Activated naive CD4-positive, alpha-beta T cell treated with anti-CD3 and anti-CD28 coated beads, Interleukin-2, amount 50 U/mL, for 24 hours (primary cell): Measurements from ENCODE around the gene GOT1.

ENCODE experiments used
- H3K27ac Mint-ChIP-seq: one replicate; pipeline ENCODE4 v1.8.0; 2021; ENCODE audit warnings: mild to moderate bottlenecking, mixed read lengths
- H3K27me3 Mint-ChIP-seq: one replicate; pipeline ENCODE4 v1.8.0; 2021; ENCODE audit warnings: mixed read lengths
- H3K36me3 Mint-ChIP-seq: one replicate; pipeline ENCODE4 v1.8.0; 2021; ENCODE audit warnings: mixed read lengths
- H3K4me1 Mint-ChIP-seq: one replicate; pipeline ENCODE4 v1.8.0; 2021; ENCODE audit warnings: mixed read lengths
- H3K4me3 Mint-ChIP-seq: one replicate; pipeline ENCODE4 v1.8.0; 2021; ENCODE audit warnings: mild to moderate bottlenecking, mixed read lengths
- H3K9me3 Mint-ChIP-seq: one replicate; pipeline ENCODE4 v1.8.0; 2021; ENCODE audit warnings: mixed read lengths

Gene GOT1

DNA sequence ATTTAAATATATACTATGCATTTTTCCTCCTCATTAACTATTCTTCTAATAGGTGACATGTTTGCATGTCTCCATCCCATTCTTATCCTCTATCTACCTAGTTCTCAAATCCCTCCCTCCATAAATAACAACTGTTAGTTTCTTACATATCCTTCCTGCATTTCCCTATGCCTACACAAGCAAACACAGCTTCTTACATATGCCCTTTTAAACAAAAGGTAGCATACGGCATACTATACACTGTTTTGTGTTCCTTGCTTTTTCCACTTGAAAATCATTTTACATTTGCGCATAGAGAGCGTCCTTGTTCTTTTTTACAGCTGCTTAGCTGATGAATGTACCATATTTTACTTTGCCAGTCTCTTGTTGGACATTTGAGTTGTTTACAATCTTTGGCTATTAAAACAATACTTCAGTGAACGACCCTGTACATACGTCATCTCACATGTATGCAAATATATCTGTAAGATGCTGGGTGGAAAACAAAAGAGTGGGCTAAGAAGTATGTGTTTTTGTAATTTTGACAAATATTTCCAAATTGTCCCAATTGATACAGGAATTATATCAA is 7.8 kb downstream of the GOT1 start:
- peaks cover 8% of the 10 kb centered on the region for H3K4me1 Mint-ChIP-seq
- peaks cover 35% of the 10 kb centered on the region for H3K36me3 Mint-ChIP-seq
- no peak overlapping the region for H3K27ac Mint-ChIP-seq
- no peaks in the 10 kb centered on the region for H3K9me3 Mint-ChIP-seq
- H3K27me3 Mint-ChIP-seq = no peaks in the 10 kb centered on the region
- no peak overlapping the region for H3K4me3 Mint-ChIP-seq

DNA sequence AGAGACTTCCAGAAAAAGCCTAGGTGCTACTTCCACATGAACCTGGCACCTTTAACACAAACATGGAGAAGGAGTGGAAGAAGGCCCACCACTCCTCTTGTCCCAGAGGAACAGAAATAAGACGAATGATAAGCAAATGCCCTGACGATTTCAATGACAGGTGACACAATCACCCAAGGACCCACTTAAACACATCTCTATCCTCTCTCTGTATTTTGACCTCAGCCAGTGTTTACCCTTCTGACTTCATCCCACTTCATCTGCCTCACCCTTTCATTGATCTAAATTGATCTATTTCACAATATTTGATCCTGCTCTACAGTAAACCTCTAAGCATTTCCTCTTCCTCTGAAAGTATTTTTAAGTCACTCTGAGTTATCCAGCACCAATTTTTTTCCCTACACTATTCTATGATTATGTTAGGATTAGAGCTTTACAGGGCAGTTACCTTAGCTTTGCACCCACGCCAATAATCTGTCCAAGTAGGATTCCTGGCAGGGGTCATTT is 9.1 kb downstream of the GOT1 start:
- Mint-ChIP-seq H3K9me3 (no peaks in the 10 kb centered on the region), H3K4me3 (no peak overlapping the region), H3K36me3 (peaks cover 40% of the 10 kb centered on the region), H3K4me1 (peaks cover 4% of the 10 kb centered on the region), H3K27me3 (no peaks in the 10 kb centered on the region), H3K27ac (no peak overlapping the region)

DNA sequence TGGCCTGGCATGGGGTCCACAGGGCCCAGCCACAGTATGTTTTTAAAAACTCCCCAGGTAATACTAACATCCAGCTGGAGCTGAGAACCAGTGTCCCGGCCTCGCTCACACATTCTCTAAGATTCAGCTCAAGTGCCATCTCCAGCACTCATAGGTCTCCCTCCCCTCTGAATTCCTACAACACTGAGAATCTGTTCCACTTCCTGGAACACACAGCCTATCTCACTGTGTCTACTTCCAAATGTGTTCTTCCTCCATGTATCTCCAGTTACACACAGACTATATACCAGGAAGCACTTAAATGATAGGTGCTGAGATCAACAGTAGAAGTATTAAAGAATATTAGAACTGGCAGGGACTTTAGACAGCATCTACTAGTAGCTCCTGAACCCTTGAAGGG is 10.7 kb downstream of the GOT1 start:
- Mint-ChIP-seq H3K4me3 (no peak overlapping the region), H3K27ac (no peak overlapping the region), H3K27me3 (no peaks in the 10 kb centered on the region), H3K36me3 (peaks cover 43% of the 10 kb centered on the region), H3K9me3 (no peaks in the 10 kb centered on the region), H3K4me1 (peaks cover 4% of the 10 kb centered on the region)

DNA sequence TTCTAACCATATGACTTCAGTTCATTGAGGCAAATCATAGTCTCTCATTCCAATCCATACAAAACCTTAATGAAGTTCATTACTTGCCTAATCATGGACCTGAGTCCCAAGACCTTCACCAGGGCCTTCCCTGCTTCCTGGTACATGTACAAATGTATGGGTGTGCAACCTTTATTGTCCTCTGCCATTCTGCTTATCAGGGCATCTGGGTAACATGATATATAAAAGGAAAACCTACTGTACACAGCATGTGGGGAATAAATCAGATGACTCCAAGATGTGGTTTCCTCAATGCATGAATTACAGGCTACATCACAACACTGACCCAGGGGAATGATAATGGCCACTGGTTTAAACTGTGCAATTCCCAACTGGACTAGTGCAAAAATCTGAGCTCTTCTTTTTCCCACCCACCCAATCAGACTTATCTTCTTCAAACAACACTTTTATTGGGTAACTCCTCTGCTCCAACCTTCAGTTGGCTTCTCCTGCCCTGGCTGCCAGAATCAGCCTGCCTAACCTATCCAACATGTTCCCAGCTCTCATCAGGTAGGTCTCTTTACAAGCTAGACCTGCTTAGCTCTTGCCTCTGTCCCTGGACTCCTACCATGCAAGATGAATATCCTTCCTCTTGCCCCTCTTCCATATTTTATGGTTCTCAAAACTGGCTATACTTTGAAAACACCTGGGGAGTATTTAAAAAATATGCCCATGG is 11.4 kb downstream of the GOT1 start:
- Mint-ChIP-seq H3K27me3 (no peaks in the 10 kb centered on the region), H3K27ac (no peak overlapping the region), H3K4me3 (no peak overlapping the region), H3K4me1 (peaks cover 6% of the 10 kb centered on the region), H3K9me3 (no peaks in the 10 kb centered on the region), H3K36me3 (peaks cover 42% of the 10 kb centered on the region)

DNA sequence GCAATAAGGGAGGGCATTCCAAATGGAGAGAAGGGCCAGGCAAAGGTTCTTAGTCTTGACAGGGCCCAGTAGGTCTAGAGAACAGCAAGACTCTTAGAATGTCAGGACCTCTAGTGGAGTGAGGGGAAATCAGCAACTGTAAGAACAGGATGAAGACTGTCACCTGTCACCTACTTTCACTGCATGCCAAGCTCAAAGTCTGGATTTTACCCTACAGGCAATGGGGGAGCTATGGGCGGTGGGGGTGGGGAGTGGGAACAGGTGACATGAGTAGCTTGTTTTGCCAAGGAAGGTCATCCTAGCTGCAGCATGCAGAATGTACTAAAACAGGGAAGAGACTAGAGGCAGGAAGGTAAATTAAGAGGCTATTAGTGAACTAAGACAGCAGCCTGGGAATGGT is 18.3 kb downstream of the GOT1 start:
- Mint-ChIP-seq H3K9me3 (no peaks in the 10 kb centered on the region), H3K4me1 (peaks cover 8% of the 10 kb centered on the region), H3K36me3 (peaks cover 21% of the 10 kb centered on the region), H3K27ac (no peak overlapping the region), H3K4me3 (no peak overlapping the region), H3K27me3 (no peaks in the 10 kb centered on the region)

DNA sequence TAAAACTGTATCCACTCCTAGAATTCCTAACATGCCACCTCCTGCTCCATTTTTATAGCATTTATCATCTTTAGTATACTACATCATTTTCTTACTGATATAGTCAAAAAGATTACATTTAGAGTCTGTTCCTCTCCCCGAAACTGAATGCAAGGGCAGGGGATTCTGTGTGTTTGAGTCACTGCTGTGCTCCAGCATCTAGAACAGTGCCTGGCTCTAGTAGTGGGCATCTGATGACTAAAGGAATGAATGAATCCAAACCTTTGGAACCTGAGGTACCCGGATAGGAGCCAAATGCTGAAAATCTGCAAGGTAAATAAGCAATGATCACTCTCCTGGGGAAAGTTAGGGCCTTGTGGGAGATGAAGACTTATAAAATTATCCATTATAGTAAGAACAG is 18.9 kb downstream of the GOT1 start:
- H3K27ac Mint-ChIP-seq = no peak overlapping the region
- peaks cover 8% of the 10 kb centered on the region for H3K4me1 Mint-ChIP-seq
- H3K27me3 Mint-ChIP-seq = no peaks in the 10 kb centered on the region
- no peak overlapping the region for H3K4me3 Mint-ChIP-seq
- no peaks in the 10 kb centered on the region for H3K9me3 Mint-ChIP-seq
- H3K36me3 Mint-ChIP-seq = peaks cover 22% of the 10 kb centered on the region

DNA sequence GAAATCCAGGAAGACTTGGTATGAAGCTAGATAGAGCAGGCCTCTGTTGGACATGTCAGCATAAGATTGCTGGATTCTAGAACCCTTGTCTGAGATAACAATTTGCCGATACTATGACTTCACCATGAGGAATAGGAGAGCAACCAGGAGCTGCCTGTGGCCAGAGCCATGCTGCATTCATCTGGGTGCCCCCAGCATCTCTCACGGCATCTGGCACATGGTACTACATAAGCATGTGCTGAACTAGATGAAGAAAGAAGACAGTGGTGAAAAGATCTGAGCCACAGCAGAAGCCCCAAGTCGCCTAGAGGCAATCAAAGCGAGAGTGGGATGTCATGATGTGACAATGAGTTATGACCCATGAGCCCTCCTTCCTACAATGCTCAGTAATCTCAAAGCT is 19.5 kb downstream of the GOT1 start:
- H3K9me3 Mint-ChIP-seq = no peaks in the 10 kb centered on the region
- no peak overlapping the region for H3K4me3 Mint-ChIP-seq
- no peak overlapping the region for H3K27ac Mint-ChIP-seq
- H3K4me1 Mint-ChIP-seq = peaks cover 8% of the 10 kb centered on the region
- H3K27me3 Mint-ChIP-seq = no peaks in the 10 kb centered on the region
- H3K36me3 Mint-ChIP-seq = peaks cover 17% of the 10 kb centered on the region

DNA sequence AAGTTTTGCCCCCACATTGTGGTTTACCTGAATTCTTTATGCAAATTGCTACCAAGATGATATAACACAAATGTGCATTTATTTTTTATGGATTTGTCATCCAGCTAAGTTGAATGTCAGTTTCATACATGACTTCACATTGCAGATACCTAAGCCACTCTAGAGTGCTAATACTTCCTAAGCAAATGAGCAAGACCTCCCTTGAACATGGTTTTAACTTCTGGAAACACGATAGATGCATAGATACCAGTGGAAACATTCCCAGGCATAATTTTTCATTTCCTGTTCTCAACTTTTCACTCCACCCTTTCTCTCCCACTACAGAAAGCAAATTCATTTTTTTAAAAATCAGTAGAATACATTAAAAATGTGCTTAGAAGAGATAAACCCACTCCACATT is 20.3 kb downstream of the GOT1 start:
- H3K27me3 Mint-ChIP-seq = no peaks in the 10 kb centered on the region
- peaks cover 19% of the 10 kb centered on the region for H3K36me3 Mint-ChIP-seq
- H3K27ac Mint-ChIP-seq = no peak overlapping the region
- no peaks in the 10 kb centered on the region for H3K9me3 Mint-ChIP-seq
- H3K4me1 Mint-ChIP-seq = peaks cover 8% of the 10 kb centered on the region
- no peak overlapping the region for H3K4me3 Mint-ChIP-seq

DNA sequence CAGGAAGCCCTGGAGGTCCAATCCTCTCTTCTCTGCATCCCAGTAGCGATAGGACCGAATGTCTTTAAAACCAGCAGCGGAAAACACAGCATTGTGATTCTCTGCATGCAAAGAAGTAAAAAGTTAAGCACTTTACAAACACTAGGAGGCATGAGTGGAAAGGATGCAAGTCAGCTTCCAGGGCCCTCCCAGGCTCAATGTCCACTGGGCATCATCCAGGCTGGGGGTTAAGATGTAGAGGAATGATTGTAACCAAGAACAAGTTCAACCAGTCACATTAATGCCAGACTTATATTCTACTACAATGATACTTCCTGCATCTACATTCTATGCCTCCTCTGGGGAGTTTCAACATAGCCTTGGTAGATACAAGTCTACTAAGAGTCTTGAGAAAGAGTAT is 24.3 kb downstream of the GOT1 start:
- H3K4me1 Mint-ChIP-seq = peaks cover 5% of the 10 kb centered on the region
- H3K36me3 Mint-ChIP-seq = peaks cover 21% of the 10 kb centered on the region
- H3K4me3 Mint-ChIP-seq = no peak overlapping the region
- H3K27ac Mint-ChIP-seq = no peak overlapping the region
- no peaks in the 10 kb centered on the region for H3K9me3 Mint-ChIP-seq
- no peaks in the 10 kb centered on the region for H3K27me3 Mint-ChIP-seq

DNA sequence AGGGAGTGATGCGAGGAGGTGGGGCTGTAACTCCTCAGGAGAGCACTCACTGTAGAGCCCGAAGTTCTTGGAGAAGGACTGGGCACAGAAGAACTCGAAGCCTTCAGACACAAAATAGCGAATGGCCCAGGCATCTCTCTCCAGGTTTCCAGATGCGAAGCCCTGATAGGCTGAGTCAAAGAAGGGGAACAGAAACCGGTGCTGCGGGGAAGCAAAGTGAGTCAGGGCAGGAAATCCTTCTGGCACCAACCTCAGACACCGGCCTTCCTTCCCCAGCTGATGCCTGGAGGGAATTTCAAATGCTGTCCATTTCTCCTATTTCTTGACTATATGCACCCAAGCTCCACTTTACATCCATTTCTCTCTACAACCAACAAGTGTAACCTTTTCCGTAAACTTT is 26.8 kb downstream of the GOT1 start:
- Mint-ChIP-seq H3K4me1 (no peaks in the 10 kb centered on the region), H3K4me3 (no peak overlapping the region), H3K27ac (no peak overlapping the region), H3K36me3 (peaks cover 18% of the 10 kb centered on the region), H3K27me3 (no peaks in the 10 kb centered on the region), H3K9me3 (no peaks in the 10 kb centered on the region)

DNA sequence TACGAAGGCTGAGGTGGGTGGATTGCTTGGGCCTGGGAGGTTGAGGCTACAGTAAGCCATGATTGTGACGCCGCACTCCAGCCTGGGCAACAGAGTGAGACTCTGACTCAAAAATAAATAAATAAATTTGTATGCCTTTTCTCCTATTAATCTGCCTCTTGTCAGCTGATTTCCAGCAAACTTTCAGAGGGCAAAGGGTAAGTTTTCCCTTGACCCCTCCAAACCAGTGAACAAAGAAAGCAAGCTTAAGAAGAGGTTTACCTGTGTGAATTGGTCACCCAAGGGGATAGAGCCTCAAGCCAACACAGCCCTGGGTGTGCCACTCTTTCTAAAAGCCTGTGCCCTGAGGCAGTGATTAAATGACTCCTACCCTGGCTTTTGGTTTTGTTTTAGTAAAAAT is 30.8 kb downstream of the GOT1 start:
- H3K4me1 Mint-ChIP-seq = peaks cover 9% of the 10 kb centered on the region
- H3K27me3 Mint-ChIP-seq = no peaks in the 10 kb centered on the region
- no peak overlapping the region for H3K27ac Mint-ChIP-seq
- no peaks in the 10 kb centered on the region for H3K9me3 Mint-ChIP-seq
- peaks cover 8% of the 10 kb centered on the region for H3K36me3 Mint-ChIP-seq
- no peak overlapping the region for H3K4me3 Mint-ChIP-seq

DNA sequence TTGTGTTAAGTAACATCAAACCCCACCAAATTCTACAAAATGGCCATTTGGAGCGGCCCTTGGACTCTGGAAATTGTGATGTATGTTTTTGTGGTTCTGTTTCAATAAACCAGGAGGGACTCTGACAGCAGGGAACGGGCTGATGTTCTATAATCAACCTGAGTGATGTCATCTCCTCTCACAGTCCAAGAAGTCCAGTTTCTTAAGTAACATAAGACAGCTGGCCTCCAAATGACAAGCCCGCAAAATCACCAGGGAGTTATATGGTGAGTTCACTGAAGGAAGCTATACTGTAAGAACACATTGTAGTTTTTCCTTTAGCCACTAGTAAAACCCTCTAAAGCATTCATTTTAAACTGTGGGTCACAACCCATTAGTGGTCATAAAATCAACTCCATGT is 34.0 kb downstream of the GOT1 start:
- no peaks in the 10 kb centered on the region for H3K27me3 Mint-ChIP-seq
- H3K4me1 Mint-ChIP-seq = peaks cover 13% of the 10 kb centered on the region
- H3K4me3 Mint-ChIP-seq = no peak overlapping the region
- H3K9me3 Mint-ChIP-seq = no peaks in the 10 kb centered on the region
- no peak overlapping the region for H3K27ac Mint-ChIP-seq
- peaks cover 2% of the 10 kb centered on the region for H3K36me3 Mint-ChIP-seq

DNA sequence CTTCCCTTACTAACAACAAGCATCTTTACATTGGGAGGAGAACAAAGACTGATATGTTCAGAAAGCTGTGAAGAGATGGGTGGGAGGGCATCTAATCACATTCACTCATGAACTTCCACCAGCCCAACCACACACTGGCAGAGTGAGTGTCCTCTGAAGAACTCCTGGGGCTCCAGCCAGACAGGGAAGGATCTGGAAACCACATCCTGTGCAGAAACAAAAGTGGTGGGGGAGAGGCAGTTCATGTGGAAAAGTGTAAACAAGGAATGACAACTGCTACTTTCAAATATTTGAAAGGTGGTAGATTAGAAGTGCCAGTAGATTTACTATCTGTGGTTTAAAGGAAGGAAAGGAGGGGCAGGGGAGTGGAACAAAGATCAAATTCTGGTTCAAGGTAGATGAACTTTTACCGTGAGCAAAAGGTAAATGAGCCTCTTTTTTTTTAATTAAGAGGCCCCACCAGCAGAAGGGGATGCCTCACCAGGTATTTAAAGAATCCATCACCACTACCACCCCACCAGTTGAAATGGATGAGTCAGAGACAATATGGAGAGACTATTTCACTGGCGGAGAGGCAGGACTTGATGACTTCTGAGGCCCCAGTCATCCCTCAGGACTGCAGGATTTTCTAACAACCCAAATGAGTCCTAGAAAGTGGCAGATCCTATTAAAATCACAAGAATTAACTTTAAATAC is 34.5 kb downstream of the GOT1 start:
- peaks cover 13% of the 10 kb centered on the region for H3K4me1 Mint-ChIP-seq

DNA sequence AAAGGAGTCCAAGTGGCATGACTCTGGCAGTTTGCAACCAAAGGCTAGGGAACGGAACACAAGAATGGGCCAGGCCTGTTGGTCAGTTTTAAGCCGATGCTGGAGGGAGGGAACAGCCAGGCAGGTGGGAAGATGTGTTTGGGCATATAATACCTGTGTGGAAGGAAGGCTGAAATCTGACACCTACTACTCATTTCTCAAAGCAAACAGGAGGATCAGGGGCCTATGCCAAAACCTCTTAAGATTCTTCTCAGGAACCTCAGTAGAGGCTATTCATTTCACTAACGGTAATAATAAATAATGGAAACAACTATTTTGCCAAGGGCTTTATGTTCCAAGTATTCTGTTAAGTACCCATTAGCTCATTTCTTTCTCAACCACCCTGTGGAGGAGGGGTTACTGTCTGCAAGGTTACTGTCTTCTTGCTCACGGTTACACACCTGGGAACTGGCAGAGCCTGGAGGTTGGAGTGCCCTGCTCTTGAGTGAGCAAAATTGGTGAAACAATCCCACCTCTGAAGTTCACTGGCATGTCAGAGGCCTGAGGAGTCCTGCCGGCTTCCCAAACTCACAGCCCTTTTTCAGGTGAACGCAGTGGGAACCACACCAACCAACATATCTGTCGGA is 35.5 kb downstream of the GOT1 start:
- Mint-ChIP-seq H3K4me1 (peaks cover 13% of the 10 kb centered on the region), H3K4me3 (no peak overlapping the region), H3K27ac (no peak overlapping the region), H3K27me3 (no peaks in the 10 kb centered on the region), H3K9me3 (no peaks in the 10 kb centered on the region), H3K36me3 (peaks cover 2% of the 10 kb centered on the region)

More for the DNA sequence above, 34.5 kb downstream of the GOT1 start:
- no peak overlapping the region for H3K27ac Mint-ChIP-seq
- no peak overlapping the region for H3K4me3 Mint-ChIP-seq
- H3K36me3 Mint-ChIP-seq = peaks cover 2% of the 10 kb centered on the region
- H3K27me3 Mint-ChIP-seq = no peaks in the 10 kb centered on the region
- H3K9me3 Mint-ChIP-seq = no peaks in the 10 kb centered on the region

DNA sequence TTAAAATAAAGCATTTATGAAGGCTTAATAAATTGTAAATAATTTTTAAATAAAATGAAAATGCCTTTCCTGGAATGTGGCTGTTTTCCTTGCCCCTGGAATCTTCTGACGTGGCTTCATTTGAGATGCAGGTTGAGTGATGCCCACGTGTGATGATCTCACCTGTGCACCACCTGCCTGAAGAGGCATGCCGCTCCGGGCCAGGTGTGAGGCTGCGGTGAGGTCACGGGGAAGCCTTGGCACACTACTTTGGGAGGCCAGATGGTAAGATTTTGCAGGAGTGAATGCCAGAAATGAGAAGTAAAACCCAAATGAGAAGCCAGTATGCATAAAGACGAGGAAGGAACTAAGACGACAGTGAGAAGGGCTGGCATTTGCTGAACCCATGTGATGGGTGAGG is 36.2 kb downstream of the GOT1 start:
- peaks cover 2% of the 10 kb centered on the region for H3K36me3 Mint-ChIP-seq
- no peak overlapping the region for H3K4me3 Mint-ChIP-seq
- H3K9me3 Mint-ChIP-seq = no peaks in the 10 kb centered on the region
- H3K4me1 Mint-ChIP-seq = peaks cover 13% of the 10 kb centered on the region
- no peak overlapping the region for H3K27ac Mint-ChIP-seq
- H3K27me3 Mint-ChIP-seq = no peaks in the 10 kb centered on the region

DNA sequence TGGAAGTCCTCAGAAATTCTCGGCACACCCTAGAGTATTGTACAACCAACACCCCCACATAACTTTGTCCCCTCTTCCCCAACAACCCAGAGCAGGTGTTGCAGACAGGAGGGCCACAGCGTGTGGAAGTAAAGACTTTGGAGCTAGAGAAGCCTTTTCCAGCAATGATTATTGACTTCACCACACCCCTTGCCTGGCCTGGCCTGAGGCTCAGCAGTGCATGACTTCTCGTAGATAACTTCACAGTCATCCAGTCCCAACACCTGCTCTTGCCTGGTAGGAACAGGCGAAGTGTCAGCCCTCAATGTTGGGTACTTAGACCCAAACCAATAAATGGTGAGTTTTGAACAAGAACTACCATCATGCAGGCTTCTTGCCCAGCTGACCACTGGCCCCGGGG is 36.7 kb downstream of the GOT1 start:
- Mint-ChIP-seq H3K4me1 (peaks cover 13% of the 10 kb centered on the region), H3K4me3 (no peak overlapping the region), H3K36me3 (peaks cover 2% of the 10 kb centered on the region), H3K27ac (no peak overlapping the region), H3K9me3 (no peaks in the 10 kb centered on the region), H3K27me3 (no peaks in the 10 kb centered on the region)
